ENCODE measurements around the gene NUDT22. TPM values are rescaled to one million over a fixed set of nuclear protein-coding genes. Genes with fewer than 3 reads are reported as not detected.
A peak's percentile ranks its signal among the peaks of the same experiment; 100 is the strongest.

The NUDT22 gene
- total RNA-seq, 2 experiments from 2014 or later, result 66.0 to 69.2 TPM

DNA sequence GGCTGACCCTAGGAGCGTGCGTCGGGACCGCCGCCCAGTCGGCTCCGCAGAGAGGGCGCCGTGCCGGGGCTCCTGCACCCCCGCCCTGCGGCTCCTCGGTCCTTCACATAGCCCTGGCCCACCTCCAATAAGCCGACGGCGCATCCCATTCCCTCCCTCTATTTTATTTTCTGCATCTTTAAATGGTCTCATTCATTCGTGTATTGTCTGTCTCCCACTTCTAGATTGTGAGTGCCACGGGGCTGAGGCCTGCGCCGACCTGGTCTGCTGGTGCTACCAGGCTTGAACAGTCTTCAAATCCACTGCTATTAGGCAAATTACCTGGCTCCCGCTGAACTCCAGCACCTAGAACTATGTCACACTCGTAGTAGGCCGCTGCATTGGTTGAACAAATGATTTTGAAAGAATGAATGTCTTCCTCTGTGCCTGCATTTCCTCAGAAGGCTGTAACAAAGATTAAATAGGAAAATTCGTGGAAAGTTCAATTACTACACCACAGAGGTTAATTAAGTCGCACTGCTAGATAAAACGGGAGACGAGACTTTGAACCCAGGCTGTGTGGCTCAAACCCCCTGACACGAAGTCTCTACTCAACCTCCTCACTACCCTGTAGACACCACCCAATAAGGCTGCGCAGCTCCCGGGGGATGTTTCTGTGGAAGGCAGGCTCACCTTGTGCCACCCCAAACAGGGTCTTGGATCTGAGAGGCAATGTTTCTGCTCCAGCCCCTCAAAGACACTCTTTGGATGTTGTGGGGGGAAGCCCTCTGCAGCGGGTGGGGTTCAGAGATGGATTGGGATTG lies 21.9 kb downstream of the NUDT22 start:
- H3K27ac Mint-ChIP-seq, result no peak overlapping the region
- intact Hi-C loops (cut with micrococcal nuclease), result loop anchor here (10.0 kb wide), 1 partner anchor 57 kb away; the partner anchor contains the start of genes CATSPERZ and ESRRA
- no peak for ATAC-seq

DNA sequence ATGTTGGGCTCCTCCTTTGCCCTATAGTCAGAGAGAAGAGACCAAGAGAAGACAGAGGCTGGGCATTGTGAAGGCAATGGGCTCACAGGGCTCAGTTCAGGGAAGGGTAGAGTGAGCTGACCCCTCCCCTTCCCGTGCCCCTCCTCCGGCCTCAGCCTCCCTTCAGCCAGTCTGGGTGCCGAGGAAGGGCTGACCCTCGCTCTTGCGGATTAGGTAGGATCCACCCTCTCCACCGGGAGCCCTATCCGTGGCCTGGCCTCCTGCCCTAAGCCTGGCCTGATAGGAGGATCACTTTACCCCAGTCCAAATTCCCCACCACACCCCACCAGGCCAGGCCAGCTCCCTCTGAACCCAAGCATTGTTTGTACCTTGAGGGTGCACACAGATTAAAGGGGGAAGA lies 22.5 kb downstream of the NUDT22 start:
- no peak for ATAC-seq

More for the DNA sequence above, 21.9 kb downstream of the NUDT22 start:
- H3K9me3 Mint-ChIP-seq, result no peaks in the 10 kb centered on the region
- TF ChIP-seq, protein P1, sequence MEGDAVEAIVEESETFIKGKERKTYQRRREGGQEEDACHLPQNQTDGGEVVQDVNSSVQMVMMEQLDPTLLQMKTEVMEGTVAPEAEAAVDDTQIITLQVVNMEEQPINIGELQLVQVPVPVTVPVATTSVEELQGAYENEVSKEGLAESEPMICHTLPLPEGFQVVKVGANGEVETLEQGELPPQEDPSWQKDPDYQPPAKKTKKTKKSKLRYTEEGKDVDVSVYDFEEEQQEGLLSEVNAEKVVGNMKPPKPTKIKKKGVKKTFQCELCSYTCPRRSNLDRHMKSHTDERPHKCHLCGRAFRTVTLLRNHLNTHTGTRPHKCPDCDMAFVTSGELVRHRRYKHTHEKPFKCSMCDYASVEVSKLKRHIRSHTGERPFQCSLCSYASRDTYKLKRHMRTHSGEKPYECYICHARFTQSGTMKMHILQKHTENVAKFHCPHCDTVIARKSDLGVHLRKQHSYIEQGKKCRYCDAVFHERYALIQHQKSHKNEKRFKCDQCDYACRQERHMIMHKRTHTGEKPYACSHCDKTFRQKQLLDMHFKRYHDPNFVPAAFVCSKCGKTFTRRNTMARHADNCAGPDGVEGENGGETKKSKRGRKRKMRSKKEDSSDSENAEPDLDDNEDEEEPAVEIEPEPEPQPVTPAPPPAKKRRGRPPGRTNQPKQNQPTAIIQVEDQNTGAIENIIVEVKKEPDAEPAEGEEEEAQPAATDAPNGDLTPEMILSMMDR (IDR thresholded peaks at IDR 0.05), result no peak
- no peak for DNase-seq
- H3K4me1 Mint-ChIP-seq (ENCODE audit: low read depth), result peaks cover 29% of the 10 kb centered on the region
- peak overlapping the region; percentile 62 for H3K4me3 Mint-ChIP-seq
- no peaks in the 10 kb centered on the region for H3K27me3 Mint-ChIP-seq
- CTCF ChIA-PET, result interaction anchor here (1.1 to 5.3 kb wide), 4 partner anchors 22 to 56 kb away, joined by 4 to 35 read pairs (median 7); partner anchors contain the start of genes CATSPERZ, NUDT22 and TRPT1
- H3K36me3 Mint-ChIP-seq (ENCODE audit: low read depth), result peaks cover 22% of the 10 kb centered on the region
- POLR2A ChIA-PET, result interaction anchor here (1.1 to 10.0 kb wide), 6 partner anchors 16 to 57 kb away, joined by 4 to 132 read pairs (median 4); partner anchors contain the start of genes BAD and FERMT3

DNA sequence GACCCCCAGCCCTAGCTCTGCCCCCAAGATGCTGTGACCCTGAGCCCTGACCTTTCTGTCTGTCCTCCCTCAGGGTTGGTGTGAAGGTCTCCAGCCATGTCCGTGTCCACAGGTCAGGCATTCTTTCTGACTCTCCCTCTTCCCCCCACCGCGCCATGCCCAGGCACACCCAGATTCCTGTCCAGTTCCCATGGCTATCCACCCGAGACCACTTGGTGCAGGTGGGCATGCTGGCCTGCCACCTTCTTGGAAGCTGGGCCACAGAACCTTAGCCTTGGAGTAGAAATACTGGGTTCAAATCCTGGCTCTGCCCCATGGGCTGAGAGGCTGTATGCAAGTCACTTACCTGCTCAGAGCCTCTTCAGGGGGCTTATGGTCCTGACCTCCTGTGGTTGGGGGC lies 23.0 kb downstream of the NUDT22 start:
- H3K4me3 Mint-ChIP-seq, result peak overlapping the region; percentile 3

More for the DNA sequence above, 22.5 kb downstream of the NUDT22 start:
- Mint-ChIP-seq H3K9me3 (no peaks in the 10 kb centered on the region), H3K27ac (no peak overlapping the region), H3K4me3 (peak overlapping the region; percentile 3), H3K36me3 (ENCODE audit: low read depth) (peaks cover 15% of the 10 kb centered on the region), H3K4me1 (ENCODE audit: low read depth) (peaks cover 23% of the 10 kb centered on the region), H3K27me3 (no peaks in the 10 kb centered on the region)
- POLR2A ChIA-PET, result interaction anchor here (0.8 to 10.0 kb wide), 4 partner anchors 17 to 55 kb away, joined by 4 to 132 read pairs (median 4); partner anchors contain the start of gene FERMT3
- CTCF ChIA-PET, result interaction anchor here (1.1 to 5.3 kb wide), 3 partner anchors 22 to 55 kb away, joined by 4 to 35 read pairs (median 8); partner anchors contain the start of genes CATSPERZ, NUDT22 and TRPT1
- TF ChIP-seq, protein P1 (IDR thresholded peaks at IDR 0.05), result no peak
- intact Hi-C loops (cut with micrococcal nuclease), result loop anchor here (10.0 kb wide), 1 partner anchor 56 kb away; the partner anchor contains the start of genes CATSPERZ and ESRRA
- no peak for DNase-seq

GRCh38 chr11:64249563-64250414 lies 23.7 kb downstream of the NUDT22 start:
- DNase-seq, result no peak
- Mint-ChIP-seq H3K9me3 (no peaks in the 10 kb centered on the region), H3K4me3 (peak overlapping the region; percentile 36), H3K4me1 (ENCODE audit: low read depth) (peaks cover 16% of the 10 kb centered on the region), H3K27me3 (no peaks in the 10 kb centered on the region), H3K36me3 (ENCODE audit: low read depth) (peaks cover 9% of the 10 kb centered on the region), H3K27ac (no peak overlapping the region)
- CTCF ChIA-PET, result interaction anchor here (0.9 to 5.3 kb wide), 18 partner anchors 9 to 200 kb away, joined by 3 to 42 read pairs (median 4); partner anchors contain the start of genes BAD, CATSPERZ, FERMT3 and FKBP2
- TF ChIP-seq, protein P1 (IDR thresholded peaks at IDR 0.05), result no peak
- POLR2A ChIA-PET, result interaction anchor here (0.5 to 10.0 kb wide), 10 partner anchors 8 to 1256 kb away, joined by 3 to 132 read pairs (median 4); partner anchors contain the start of genes FERMT3 and FKBP2
- ATAC-seq, result no peak
- intact Hi-C loops (cut with micrococcal nuclease), result loop anchor here (10.0 kb wide), 1 partner anchor 55 kb away; the partner anchor contains the start of genes CATSPERZ and ESRRA

More for the DNA sequence above, 23.0 kb downstream of the NUDT22 start:
- no peaks in the 10 kb centered on the region for H3K27me3 Mint-ChIP-seq
- TF ChIP-seq, protein P1 (IDR thresholded peaks at IDR 0.05), result no peak
- no peaks in the 10 kb centered on the region for H3K9me3 Mint-ChIP-seq
- intact Hi-C loops (cut with micrococcal nuclease), result loop anchor here (10.0 kb wide), 1 partner anchor 56 kb away; the partner anchor contains the start of genes CATSPERZ and ESRRA
- CTCF ChIA-PET, result interaction anchor here (0.9 to 5.3 kb wide), 6 partner anchors 23 to 55 kb away, joined by 3 to 42 read pairs (median 6); partner anchors contain the start of genes CATSPERZ, FERMT3, NUDT22 and TRPT1
- POLR2A ChIA-PET, result interaction anchor here (0.8 to 10.0 kb wide), 6 partner anchors 14 to 56 kb away, joined by 4 to 132 read pairs (median 4); partner anchors contain the start of gene FERMT3
- H3K27ac Mint-ChIP-seq, result no peak overlapping the region
- no peak for DNase-seq
- no peak for ATAC-seq
- peaks cover 20% of the 10 kb centered on the region for H3K4me1 Mint-ChIP-seq (ENCODE audit: low read depth)
- peaks cover 12% of the 10 kb centered on the region for H3K36me3 Mint-ChIP-seq (ENCODE audit: low read depth)
